GM19452 (cell line): ENCODE data around the gene OR52N4.
"Not testable (repeated sequence)": the region's sequence is repeated elsewhere in the genome, so short reads cannot be mapped to it uniquely, and the experiment has no call there.

Source experiments
- ATAC-seq: cut with Tn5 transposase; IDR thresholded peaks from one replicate; pipeline ENCODE4 v1.9.1; 2021; ENCODE audit not compliant: unreplicated experiment

Gene OR52N4

GRCh38 chr11:5753943-5754342 is at the start of gene OR52N4:
Gene OR52N4, plus strand, starts transcription at chr11:5754243. Its CDS starts 498 bp downstream, at chr11:5754741.
- no peak for ATAC-seq

DNA sequence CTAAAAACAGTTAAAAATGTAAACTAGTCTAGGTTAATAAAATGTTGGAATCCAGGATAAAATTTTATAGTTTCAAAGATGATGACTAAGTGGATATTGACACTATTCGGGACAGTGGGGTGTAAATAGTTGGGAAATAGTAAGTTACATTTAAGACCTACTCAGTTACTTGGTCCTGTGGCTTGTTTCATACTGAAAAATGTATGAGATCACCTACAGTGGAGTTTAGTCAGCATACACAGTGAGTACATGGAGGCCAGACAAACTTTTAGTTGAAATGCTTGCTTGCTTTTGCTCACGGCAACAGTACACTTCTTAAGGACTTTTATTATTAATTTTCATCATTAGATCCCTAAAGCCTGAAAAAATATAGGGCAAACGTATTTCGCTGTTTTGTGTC is 48.4 kb upstream of the OR52N4 start:
- no peak for ATAC-seq

DNA sequence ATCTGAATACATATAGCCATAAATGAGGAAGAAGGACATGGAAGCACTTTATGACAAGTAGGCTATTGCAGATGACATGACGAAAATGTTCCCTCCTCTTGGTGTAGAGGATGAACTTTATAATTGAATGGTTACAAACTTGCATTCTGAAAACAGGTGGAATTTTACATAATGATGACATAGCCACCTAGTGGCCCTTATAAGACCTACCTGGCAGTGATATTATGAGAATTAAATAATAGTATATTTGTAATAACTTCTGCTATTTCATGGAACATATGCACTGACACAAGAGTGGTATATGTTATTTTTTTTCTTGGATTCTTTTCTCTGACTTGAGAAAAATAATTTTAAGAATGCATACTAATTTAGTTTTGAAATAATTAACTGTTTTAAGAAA is 41.5 kb upstream of the OR52N4 start:
- no peak for ATAC-seq

GRCh38 chr11:5713695-5714094 is 40.3 kb upstream of the OR52N4 start:
- ATAC-seq, result no peak

- ATAC-seq, result not testable (repeated sequence)
Observed at GRCh38 chr11:5716518-5716917, 37.5 kb upstream of the OR52N4 start.

- ATAC-seq, result no peak
Observed at GRCh38 chr11:5719703-5720495, 34.1 kb upstream of the OR52N4 start.

- no peak for ATAC-seq
Observed at GRCh38 chr11:5722622-5723021, 31.4 kb upstream of the OR52N4 start.

GRCh38 chr11:5726351-5726750 is 27.7 kb upstream of the OR52N4 start:
- ATAC-seq, result no peak

DNA sequence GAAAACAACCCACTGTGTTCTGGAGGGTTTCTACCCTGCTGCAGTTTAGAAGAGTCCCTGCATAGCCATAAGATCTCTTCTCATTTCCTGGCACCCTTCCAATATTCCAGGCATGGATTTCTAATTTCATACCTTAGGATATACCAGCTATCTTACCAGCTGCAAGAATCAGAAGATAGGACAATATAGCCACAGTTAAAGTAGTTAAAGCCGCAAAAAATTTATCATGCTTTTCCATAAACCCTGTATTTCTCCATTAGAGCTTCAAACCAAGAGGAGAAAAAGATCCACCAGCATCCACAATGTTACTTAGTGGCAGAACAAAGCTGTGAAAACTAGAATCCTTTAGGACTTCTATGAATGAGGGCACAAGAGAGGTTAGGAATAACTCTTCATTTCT is 26.4 kb upstream of the OR52N4 start:
- no peak for ATAC-seq

DNA sequence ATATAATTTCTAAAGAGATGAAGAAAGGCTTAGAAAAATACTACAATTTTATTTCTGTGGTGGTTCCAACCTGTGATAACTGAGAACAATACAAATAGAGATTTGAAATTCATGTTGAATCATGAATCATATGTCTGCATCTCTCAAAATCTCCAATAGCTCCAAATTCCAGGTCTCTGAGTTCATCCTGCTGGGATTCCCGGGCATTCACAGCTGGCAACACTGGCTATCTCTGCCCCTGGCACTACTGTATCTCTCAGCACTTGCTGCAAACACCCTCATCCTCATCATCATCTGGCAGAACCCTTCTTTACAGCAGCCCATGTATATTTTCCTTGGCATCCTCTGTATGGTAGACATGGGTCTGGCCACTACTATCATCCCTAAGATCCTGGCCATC is 17.6 kb upstream of the OR52N4 start, which contains the start of gene OR56B1:
OR56B1 (plus strand) TSS at position 53 of the 400 bp plus-strand sequence; CDS start at position 122, 69 bp downstream.
- no peak for ATAC-seq

- ATAC-seq, result no peak
Observed at GRCh38 chr11:5737091-5737490, 17.0 kb upstream of the OR52N4 start.

- ATAC-seq, result no peak
Observed at GRCh38 chr11:5737670-5738392, 16.2 kb upstream of the OR52N4 start.

GRCh38 chr11:5738431-5738830 is 15.6 kb upstream of the OR52N4 start:
- ATAC-seq, result no peak

GRCh38 chr11:5746614-5747013 is 7.4 kb upstream of the OR52N4 start:
- ATAC-seq, result no peak

GRCh38 chr11:5749836-5750235 is 4.2 kb upstream of the OR52N4 start:
- ATAC-seq, result no peak

GRCh38 chr11:5767056-5767455 is 13.0 kb downstream of the OR52N4 start:
- ATAC-seq, result no peak

- ATAC-seq, result no peak
Observed at GRCh38 chr11:5783255-5783654, 29.2 kb downstream of the OR52N4 start, which contains the start of gene OR52N5. Gene OR52N5, minus strand, starts transcription at chr11:5783355. Its CDS starts 4,721 bp downstream, at chr11:5778634.

GRCh38 chr11:5791165-5791564 is 37.1 kb downstream of the OR52N4 start, which contains the start of gene OR52N1:
Gene OR52N1, minus strand, starts transcription at chr11:5791265. Its CDS starts 2,449 bp downstream, at chr11:5788816.
- no peak for ATAC-seq

- no peak for ATAC-seq
Observed at GRCh38 chr11:5796541-5796940, 42.5 kb downstream of the OR52N4 start.

- no peak for ATAC-seq
Observed at GRCh38 chr11:5803982-5804381, 49.9 kb downstream of the OR52N4 start.
